OCI-LY1 (cell line): ENCODE measurements around the gene MZT2A.
A peak's percentile ranks its signal among the peaks of the same experiment; 100 is the strongest.
"Not testable (repeated sequence)": the region's sequence is repeated elsewhere in the genome, so short reads cannot be mapped to it uniquely, and the experiment has no call there.

Experiments
- H2AFZ ChIP-seq: fragments of 200-600 bp; sonication (generic), shearing (Covaris generic); 2 replicates; pipeline ENCODE4 v1.6.0; 2014; ENCODE audit warnings: antibody characterized with exemption, mild to moderate bottlenecking, low read length
- H3F3A ChIP-seq: fragments of 200-600 bp; sonication (generic), shearing (Covaris generic); 2 replicates; pipeline ENCODE4 v1.6.0; 2014; ENCODE audit warnings: mild to moderate bottlenecking, antibody characterized with exemption, low read length, moderate library complexity; ENCODE audit not compliant: insufficient read depth
- H3K27ac ChIP-seq: fragments of 200-600 bp; sonication (generic); 2 replicates; pipeline ENCODE4 v1.5.1; 2014; ENCODE audit warnings: low read length, mixed run types, mild to moderate bottlenecking, low read depth; ENCODE audit not compliant: poor library complexity, severe bottlenecking
- H3K27me3 ChIP-seq: fragments of 200-600 bp; sonication (generic); 2 replicates; pipeline ENCODE4 v1.6.0; 2014; ENCODE audit warnings: antibody characterized with exemption, mild to moderate bottlenecking, low read length, moderate library complexity; ENCODE audit not compliant: insufficient read depth
- H3K36me3 ChIP-seq: fragments of 200-600 bp; sonication (generic); 2 replicates; pipeline ENCODE4 v1.6.1; 2014; ENCODE audit warnings: mild to moderate bottlenecking, antibody characterized with exemption, low read length, moderate library complexity, mixed read lengths; ENCODE audit not compliant: insufficient read depth
- H3K4me1 ChIP-seq: fragments of 200-600 bp; sonication (generic); 2 replicates; pipeline ENCODE4 v1.5.1; 2014; ENCODE audit warnings: mild to moderate bottlenecking, low read length, moderate library complexity; ENCODE audit not compliant: insufficient read depth, severe bottlenecking
- H3K4me2 ChIP-seq: fragments of 200-600 bp; sonication (generic), shearing (Covaris generic); 2 replicates; pipeline ENCODE4 v1.6.1; 2014; ENCODE audit warnings: low read length
- H3K4me3 ChIP-seq: fragments of 200-600 bp; sonication (generic); 2 replicates; pipeline ENCODE4 v1.5.1; 2014; ENCODE audit warnings: low read length, low read depth, mild to moderate bottlenecking, mixed read lengths; ENCODE audit not compliant: poor library complexity, severe bottlenecking
- H3K79me2 ChIP-seq: fragments of 200-600 bp; shearing (Covaris generic); 2 replicates; pipeline ENCODE4 v1.6.1; 2016; ENCODE audit warnings: mixed run types, low read length, mixed read lengths; ENCODE audit not compliant: insufficient read depth
- H3K9ac ChIP-seq: fragments of 200-600 bp; sonication (generic), shearing (Covaris generic); 2 replicates; pipeline ENCODE4 v1.6.1; 2014; ENCODE audit warnings: mild to moderate bottlenecking, low read length, mixed read lengths
- H3K9me2 ChIP-seq: fragments of 200-600 bp; sonication (generic), shearing (Covaris generic); 2 replicates; pipeline ENCODE4 v1.6.1; 2014; ENCODE audit warnings: low read depth, mild to moderate bottlenecking, low read length, mixed read lengths
- H3K9me3 ChIP-seq: fragments of 200-600 bp; shearing (Covaris generic); 2 replicates; pipeline ENCODE4 v1.6.1; 2014; ENCODE audit warnings: low read length, mixed read lengths
- H4K20me1 ChIP-seq: fragments of 200-600 bp; sonication (generic), shearing (Covaris generic); 2 replicates; pipeline ENCODE4 v1.6.0; 2016; ENCODE audit warnings: mild to moderate bottlenecking, low read length; ENCODE audit not compliant: insufficient read depth
- TF ChIP-seq, protein P1 (sequence below): fragments of 200-600 bp; sonication (generic), shearing (Covaris generic); IDR thresholded peaks from 2 replicates; pipeline ENCODE4 v1.5.1; 2017; ENCODE audit warnings: mild to moderate bottlenecking, antibody characterized with exemption, low read length, moderate library complexity, mixed read lengths

Gene MZT2A

DNA sequence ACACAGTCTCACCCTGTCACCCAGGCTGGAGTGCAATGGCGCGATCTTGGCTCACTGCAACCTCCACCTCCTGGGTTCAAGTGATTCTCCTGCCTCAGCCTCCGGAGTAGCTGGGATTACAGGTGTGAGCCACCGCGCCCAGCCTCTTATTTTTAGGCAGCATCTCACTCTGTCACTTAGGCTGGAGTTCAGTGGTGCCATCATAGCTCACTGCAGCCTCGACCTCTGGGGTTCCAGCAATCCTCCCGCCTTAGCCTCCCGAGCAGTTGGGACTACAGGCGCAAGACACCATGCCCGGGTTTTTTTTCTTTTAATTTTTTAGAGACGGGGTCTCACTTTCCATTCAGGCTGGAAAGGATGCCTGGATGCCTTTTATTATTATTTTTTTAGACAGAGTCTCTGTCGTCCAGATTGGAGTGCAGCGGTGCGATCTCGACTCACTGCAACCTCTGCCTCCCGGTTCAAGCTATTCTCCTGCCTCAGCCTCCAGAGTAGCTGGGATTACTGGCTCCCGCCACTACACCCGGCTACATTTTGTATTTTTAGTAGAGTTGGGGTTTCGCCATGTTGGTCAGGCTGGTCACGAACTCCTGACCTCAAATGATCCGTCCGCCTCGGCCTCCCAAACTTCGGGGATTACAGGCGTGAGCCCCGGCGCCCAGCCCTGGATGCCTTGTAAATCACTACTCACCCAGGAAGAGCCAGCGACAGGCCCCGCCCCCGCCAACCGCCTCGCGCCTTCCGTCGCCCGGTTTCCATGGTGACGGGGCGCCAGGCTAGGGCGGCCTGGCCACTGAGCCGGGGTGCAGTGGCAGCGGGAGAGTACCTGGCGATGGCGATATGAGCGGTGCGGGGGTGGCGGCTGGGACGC, 35.2 kb upstream of the MZT2A start, which contains the start of gene CCDC74A:
Gene CCDC74A, plus strand, starts transcription at position 758 of the 871 bp plus-strand sequence. Its CDS starts 83 bp downstream, at position 841.
- not testable (repeated sequence) for H3K9me3 ChIP-seq, H3K79me2 ChIP-seq, H3K9me2 ChIP-seq, H3K36me3 ChIP-seq, H3K27me3 ChIP-seq, H3K4me1 ChIP-seq, H3F3A ChIP-seq, H4K20me1 ChIP-seq
- peak within 1 kb of the TSS; percentile 99 for H2AFZ ChIP-seq
- H3K4me2 ChIP-seq, result peak within 1 kb of the TSS; percentile 78
- H3K27ac ChIP-seq, result peak within 1 kb of the TSS; percentile 16
- peak within 1 kb of the TSS; percentile 64 for H3K9ac ChIP-seq
- peak within 1 kb of the TSS; percentile 63 for H3K4me3 ChIP-seq

DNA sequence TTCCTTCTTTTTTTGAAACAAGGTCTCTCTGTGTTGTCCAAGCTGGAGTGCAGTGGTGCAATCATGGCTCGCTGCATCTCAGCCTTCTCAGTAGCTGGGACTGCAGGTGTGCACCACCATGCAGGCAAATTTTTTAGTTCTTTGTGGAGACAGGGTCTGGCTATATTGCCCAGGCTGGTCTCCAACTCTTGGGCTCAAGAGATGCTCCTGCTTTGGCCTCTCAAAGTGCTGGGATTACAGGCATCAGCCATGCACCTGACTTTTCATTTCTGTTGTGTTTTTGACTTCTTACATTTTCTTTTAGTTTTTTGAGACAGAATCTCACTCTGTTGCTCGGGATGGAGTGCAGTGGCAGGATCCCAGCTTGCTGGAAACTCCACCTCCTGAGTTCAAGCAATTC, 33.1 kb upstream of the MZT2A start:
- H3K36me3 ChIP-seq, result peaks cover 12% of the 10 kb centered on the region
- not testable (repeated sequence) for H3K9me3 ChIP-seq, H3K4me3 ChIP-seq, H2AFZ ChIP-seq, H3K9me2 ChIP-seq, H3K4me2 ChIP-seq, H3K79me2 ChIP-seq, H3F3A ChIP-seq, H3K4me1 ChIP-seq, H4K20me1 ChIP-seq, H3K9ac ChIP-seq, H3K27me3 ChIP-seq, H3K27ac ChIP-seq

DNA sequence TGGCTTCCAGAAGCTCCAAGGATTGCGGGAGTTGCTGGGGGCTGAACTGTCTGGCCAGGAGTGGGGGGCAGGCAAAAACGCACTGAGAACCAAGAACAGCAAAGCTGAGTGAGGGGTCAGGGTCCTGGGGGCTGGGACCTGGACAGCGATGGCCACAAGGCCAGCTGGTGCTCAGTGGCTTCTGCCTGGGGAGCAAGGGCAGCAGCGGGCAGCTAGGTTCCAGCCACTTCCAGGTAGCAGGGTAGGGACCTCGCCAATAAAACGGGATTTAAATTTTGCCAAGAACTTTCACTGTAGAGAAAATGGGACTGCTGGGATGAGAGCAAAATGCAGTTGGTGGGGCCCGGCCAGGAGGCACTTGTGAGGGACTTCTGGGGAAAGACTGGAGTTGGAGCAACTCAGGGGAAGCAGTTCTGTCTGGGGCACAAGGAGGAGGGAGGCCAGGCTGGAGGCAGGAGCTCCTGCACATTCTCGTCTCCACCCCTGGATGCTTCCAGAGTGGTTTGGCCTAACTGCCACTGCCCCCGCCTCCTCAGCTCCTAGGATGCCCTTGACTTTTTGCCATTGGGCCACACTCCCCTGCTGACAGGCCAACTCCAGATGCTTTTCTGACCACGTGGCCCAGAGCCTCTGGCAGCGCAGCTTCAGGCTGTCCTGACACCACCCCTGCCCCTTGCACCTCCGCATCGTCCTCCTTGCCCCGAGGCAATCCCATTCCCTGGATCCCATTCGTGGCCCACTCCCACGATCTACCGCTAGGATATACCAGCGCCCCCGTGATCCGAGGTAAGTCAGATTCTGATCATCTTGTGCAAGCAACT, 30.0 kb upstream of the MZT2A start:
- no peaks in the 10 kb centered on the region for H3K9me2 ChIP-seq
- H3K79me2 ChIP-seq, result no peaks in the 10 kb centered on the region
- no peaks in the 10 kb centered on the region for H3K27me3 ChIP-seq
- H3K9me3 ChIP-seq, result no peaks in the 10 kb centered on the region
- H3K4me3 ChIP-seq, result no peak overlapping the region
- no peak overlapping the region for H2AFZ ChIP-seq
- TF ChIP-seq, protein P1, sequence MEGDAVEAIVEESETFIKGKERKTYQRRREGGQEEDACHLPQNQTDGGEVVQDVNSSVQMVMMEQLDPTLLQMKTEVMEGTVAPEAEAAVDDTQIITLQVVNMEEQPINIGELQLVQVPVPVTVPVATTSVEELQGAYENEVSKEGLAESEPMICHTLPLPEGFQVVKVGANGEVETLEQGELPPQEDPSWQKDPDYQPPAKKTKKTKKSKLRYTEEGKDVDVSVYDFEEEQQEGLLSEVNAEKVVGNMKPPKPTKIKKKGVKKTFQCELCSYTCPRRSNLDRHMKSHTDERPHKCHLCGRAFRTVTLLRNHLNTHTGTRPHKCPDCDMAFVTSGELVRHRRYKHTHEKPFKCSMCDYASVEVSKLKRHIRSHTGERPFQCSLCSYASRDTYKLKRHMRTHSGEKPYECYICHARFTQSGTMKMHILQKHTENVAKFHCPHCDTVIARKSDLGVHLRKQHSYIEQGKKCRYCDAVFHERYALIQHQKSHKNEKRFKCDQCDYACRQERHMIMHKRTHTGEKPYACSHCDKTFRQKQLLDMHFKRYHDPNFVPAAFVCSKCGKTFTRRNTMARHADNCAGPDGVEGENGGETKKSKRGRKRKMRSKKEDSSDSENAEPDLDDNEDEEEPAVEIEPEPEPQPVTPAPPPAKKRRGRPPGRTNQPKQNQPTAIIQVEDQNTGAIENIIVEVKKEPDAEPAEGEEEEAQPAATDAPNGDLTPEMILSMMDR, result no peak
- no peak overlapping the region for H3K4me2 ChIP-seq
- no peak overlapping the region for H3K9ac ChIP-seq
- peaks cover 2% of the 10 kb centered on the region for H3K4me1 ChIP-seq
- no peaks in the 10 kb centered on the region for H4K20me1 ChIP-seq
- peaks cover 36% of the 10 kb centered on the region for H3K36me3 ChIP-seq
- H3F3A ChIP-seq, result no peaks in the 10 kb centered on the region
- no peak overlapping the region for H3K27ac ChIP-seq

DNA sequence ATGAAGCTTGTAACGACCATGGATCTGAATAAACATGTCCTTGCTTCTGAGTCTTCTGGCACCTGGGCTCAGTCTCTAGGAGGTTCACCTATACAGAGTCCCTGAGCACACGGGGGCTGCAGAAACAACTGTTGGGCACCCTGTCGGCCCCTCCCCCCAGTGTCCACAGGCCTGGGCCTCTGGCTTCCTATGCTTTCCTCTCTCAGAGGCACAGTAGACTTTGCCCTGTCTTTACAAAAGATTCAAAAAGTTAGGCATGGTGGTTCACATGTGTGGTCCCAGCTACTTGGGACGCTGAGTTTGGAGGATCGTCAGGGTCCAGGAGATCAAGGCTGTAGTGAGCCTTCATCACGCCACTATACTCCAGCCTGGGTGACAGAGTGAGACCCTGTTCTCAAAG, 29.3 kb upstream of the MZT2A start:
- H3K9ac ChIP-seq, H2AFZ ChIP-seq, H3K4me1 ChIP-seq, H3K4me2 ChIP-seq, H4K20me1 ChIP-seq, H3K9me3 ChIP-seq, H3K27ac ChIP-seq, H3K9me2 ChIP-seq, H3F3A ChIP-seq, H3K27me3 ChIP-seq, H3K4me3 ChIP-seq, H3K79me2 ChIP-seq: not testable (repeated sequence)
- H3K36me3 ChIP-seq, result peaks cover 36% of the 10 kb centered on the region
